ENCODE results near the gene RYR2. TPM values are rescaled to one million over a fixed set of nuclear protein-coding genes. Genes with fewer than 3 reads are reported as not detected.

RYR2 gene
- total and polyA plus RNA-seq, 4 experiments from 2014 or later, result not detected

Small RNA genes lying within 50 kb of the gene (microRNA-seq; reads per million reads assigned to microRNA genes)
- not detected for gene MIR4428 (ENCODE audit: borderline microRNAs expressed, borderline number of aligned reads, borderline replicate concordance)

Other genes starting within 250 kb of the RYR2 start
- 10 to 100 TPM; 68.4 to 71.0 TPM for gene MTR, start 246.9 kb upstream of the RYR2 start, total RNA-seq
- gene MTR, start 246.9 kb upstream of the RYR2 start, polyA plus RNA-seq, result 10 to 100 TPM in 1 of 2 donors, 1 to 10 TPM in 1; 5.6 to 22.5 TPM
- gene MT1HL1, start 37.7 kb upstream of the RYR2 start, total RNA-seq, result not detected
- not detected for gene MT1HL1, start 37.7 kb upstream of the RYR2 start, polyA plus RNA-seq

Measured in CD4-positive, alpha-beta memory T cell (primary cell).